ENCODE results near the gene CAPN1.
A peak's percentile ranks its signal among the peaks of the same experiment; 100 is the strongest.

CAPN1 gene

DNA sequence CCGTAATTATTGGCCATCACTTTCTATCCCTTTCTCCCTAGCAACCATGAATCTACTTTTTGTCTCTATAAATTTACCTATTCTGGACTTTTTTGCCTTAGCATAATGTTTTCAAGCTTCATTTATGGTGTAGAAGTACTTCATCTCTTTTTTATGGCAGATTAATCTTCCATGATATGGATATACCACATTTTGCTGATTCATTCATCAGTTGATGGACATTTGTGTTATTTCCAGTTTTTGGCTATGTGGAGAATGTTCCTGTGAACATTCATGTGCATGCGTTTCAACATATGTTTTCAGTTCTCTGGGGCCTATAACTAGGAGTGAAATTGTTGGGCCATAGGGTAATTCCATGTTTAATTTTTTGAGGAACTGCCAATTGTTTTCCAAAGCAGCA, 12.8 kb downstream of the CAPN1 start:
- DNase-seq (ENCODE audit: low read depth), result no peak

DNA sequence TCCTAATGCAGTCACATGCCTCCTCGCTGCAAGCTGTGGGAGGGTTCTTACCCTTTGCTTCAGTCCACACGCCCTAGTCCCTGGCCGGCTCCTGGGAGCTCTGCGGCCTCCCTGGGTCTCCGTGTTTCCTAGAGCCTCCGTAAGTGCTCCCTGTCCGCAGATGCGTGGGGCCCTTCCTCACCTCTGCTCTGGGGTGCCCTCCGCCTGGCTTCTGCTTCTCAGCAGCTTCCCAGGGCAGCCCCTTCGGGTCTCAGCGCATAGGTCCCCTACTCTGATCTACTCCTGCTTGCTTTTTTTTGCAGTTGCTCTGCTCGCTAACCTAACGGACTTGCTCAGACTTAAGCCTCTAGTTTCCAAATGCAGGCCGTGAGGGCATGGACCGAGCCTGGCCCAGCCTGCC, 22.4 kb downstream of the CAPN1 start:
- DNase-seq (ENCODE audit: low read depth), result no peak

DNA sequence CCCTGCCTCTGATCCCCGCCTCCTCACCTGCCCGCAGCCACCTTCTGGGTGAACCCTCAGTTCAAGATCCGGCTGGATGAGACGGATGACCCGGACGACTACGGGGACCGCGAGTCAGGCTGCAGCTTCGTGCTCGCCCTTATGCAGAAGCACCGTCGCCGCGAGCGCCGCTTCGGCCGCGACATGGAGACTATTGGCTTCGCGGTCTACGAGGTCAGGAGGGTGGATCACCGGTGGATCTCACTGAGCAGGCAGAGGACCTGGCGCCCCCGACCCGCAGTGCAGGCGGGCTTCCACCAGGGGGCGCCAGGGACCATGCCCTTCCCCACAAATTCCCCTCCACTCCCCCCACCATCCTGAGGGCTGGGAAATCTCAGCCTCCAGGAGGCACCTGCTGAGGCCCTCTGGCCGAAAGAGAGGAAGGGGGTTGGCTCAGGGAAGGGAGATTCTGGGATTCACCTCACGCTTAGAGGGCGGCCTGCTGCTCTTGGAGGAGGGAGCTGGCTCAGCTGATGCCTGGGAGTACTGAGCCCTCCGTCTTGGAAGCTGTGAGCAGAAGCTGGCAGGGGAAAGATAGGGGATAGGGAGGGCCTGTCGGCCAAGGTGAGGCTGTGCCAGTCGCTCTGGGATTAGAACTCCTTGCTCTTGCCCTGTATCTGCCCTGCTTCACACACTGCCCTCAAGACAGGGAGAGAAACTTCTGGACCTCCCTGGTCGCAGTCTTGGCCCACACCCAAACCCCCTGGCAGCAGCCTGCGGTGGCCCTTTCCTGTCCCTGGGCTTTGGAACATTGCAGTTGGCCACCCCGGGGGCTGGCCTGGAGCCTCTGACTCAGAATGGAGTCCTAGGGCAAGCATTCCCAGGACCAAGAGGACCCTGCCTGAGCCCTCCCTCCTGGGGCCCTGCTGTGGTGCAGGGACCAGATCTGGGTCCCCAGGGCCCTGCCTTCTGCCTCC, 23.2 kb downstream of the CAPN1 start:
- DNase-seq (ENCODE audit: low read depth), result peak; percentile 45

DNA sequence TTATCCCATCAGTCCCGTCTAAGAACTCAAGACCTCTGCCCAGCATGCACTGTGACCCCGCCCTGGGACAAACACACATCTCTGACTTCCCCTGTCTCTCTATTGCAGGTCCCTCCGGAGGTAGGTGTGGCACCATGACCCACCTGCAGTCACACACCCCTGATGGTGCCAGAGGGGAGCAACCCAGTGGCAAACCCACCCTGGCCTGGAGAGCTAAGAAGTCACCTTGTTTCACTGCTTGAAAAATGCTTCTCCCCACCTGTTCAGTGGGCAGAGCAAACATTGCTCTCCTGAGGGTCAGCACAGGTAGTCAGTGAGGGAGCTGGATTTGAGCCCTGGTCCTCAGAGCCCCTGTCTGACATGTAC, 23.9 kb downstream of the CAPN1 start:
- no peak for DNase-seq (ENCODE audit: low read depth)

DNA sequence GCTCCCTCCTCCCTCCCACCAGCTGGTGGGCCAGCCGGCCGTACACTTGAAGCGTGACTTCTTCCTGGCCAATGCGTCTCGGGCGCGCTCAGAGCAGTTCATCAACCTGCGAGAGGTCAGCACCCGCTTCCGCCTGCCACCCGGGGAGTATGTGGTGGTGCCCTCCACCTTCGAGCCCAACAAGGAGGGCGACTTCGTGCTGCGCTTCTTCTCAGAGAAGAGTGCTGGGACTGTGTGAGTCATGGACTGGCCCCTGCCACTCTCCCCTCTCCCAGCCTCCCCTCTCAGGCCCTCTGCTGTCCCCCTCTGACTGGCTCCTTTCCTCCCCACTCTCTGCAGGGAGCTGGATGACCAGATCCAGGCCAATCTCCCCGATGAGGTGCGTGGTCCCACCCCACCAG, 24.7 kb downstream of the CAPN1 start:
- DNase-seq (ENCODE audit: low read depth), result no peak

DNA sequence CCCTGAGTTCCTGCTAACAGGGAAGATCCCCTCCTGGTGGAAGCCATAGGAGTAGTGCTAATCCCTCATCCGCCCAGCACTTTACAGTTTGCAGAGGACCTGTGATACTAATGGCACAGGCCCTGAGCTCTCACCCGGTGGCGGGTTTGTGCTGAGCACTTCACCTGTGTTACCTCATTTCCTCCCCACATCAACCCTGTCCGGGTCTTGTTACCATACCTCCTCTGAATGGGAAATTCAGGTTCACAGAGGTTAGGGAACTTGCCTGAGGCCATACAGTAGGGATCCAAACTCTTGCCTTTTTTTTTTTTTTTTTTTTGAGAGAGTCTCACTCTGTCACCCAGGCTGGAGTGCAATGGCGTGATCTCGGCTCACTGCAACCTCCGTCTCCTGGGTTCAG, 25.2 kb downstream of the CAPN1 start:
- DNase-seq (ENCODE audit: low read depth), result no peak

DNA sequence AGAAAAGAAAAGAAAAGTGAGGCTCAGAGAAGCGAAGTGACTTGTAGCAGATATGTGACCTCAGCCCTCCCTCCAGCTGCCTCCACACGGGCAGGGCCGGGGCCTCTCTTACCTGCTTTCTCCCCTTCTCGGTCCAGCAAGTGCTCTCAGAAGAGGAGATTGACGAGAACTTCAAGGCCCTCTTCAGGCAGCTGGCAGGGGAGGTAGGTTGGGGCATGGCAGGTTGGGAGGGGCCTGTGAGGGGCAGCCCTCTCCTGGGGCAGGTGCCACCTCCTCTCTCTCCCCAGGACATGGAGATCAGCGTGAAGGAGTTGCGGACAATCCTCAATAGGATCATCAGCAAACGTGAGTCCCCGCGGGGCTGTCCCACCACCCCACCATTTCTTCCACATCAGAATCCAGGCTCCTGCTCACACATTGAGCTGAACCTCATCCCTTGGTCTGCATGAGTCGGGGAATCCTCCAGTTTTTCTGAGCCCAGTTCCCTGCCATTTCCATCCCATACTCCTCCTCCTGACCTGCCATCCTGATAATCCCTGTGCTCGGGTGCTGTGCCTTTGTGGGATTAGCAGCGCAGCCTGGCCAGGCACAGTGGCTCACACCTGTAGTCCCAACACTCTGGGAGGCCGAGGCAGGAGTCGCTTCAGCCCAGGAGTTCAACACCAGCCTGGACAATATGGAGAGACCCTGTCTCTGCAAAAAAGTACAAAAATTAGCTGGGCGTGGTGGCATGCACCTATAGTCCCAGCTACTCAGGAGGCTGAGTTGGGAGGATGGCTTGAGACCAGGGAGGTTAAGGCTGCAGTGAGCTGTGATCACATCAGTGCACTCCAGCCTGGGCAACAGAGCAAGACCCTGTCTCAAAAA, 26.4 kb downstream of the CAPN1 start:
- DNase-seq (ENCODE audit: low read depth), result no peak

DNA sequence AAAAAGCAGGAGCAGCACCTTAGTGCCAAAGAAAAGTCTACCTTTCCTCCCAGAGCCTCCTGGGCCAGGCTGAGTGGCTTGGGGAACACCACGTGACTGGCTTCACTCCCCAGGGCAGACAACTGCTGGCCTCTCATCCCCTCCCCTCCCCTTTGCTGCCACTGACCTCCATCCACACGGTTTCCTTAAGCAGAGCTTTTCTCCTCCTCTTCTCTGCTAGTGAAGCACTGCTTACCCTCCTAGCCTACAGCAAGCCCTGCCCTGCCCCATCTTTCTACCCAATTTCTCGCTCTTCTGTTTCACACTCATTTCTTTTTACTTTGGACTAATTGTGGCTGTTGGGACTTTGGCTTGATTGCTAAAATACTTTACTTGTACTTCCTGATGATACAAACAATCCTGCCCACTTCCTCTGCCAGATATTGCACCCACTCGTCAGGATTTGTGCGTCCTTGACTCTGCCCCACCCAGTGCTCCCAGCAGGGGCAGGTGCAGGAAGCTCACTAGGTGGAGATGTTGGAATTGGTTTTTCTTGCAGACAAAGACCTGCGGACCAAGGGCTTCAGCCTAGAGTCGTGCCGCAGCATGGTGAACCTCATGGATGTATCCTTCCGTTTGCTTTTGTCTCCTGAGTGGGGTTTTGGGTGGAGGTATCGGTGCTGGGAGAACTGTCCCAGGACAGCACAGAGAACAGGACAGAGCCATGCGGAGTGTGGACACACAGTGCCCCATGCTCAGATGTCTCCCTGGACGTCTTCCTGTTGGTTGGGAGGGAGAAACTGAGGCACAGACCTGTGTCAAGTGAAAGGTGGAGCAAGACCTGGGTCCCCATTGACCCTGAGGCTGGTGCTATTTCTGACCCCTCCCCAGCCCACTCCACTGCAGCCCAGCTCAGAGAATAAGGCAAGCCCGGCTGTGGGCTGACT, 27.3 kb downstream of the CAPN1 start:
- no peak for DNase-seq (ENCODE audit: low read depth)

DNA sequence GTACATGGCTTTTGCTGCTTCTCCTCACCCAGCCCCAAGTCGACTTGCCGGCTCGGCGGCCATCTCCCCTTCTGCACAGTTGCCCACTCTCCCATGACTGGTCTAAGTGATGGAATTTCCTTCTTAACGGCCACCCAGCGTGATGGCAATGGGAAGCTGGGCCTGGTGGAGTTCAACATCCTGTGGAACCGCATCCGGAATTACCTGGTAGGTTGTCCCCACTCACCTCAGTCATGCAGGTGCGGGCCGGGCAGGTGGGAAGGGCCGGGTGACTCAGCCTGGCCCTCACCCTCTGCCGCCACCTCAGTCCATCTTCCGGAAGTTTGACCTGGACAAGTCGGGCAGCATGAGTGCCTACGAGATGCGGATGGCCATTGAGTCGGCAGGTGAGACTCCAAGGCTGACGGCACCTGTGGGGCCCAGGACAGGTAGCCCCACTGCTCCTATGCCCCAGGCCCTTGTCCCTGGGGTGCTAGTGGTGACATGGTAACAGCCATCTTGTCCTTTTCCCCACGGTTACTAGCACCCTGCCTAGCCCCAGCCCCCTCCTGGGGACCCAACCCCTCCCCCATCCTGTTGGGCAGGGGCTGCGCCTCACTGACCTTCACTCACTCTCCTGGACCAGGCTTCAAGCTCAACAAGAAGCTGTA, 28.1 kb downstream of the CAPN1 start:
- DNase-seq (ENCODE audit: low read depth), result no peak

DNA sequence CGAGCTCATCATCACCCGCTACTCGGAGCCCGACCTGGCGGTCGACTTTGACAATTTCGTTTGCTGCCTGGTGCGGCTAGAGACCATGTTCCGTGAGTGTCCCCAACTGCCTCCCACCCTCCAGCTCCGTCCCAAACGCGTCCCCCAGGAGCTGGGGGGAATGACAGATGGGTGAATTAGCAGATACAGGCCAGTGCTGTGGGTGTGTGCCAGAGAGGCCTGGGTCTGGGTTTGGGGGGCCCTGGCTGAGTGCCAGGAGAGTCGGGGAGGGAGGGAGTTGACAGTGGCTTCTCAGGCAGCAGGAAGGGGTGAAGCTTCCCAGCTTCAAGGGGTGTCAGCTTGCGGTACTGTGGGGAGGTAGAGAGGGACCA, 28.6 kb downstream of the CAPN1 start:
- DNase-seq (ENCODE audit: low read depth), result no peak

DNA sequence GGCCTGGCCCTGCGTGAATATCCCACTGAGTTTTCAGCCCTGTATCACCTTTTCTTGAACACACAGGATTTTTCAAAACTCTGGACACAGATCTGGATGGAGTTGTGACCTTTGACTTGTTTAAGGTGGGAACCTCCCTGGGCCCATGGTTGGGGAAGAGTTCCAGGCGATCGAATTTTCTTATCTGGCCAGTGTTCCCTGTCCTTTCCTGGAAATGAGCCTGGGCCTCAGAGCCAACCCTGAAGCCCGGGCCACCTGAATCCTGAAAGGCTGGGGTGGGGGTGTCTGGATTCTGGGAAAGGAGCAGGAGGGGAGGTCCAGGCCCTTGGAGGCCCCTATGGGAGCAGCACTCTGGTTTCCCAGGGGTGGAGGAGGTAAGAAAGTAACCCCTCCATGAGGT, 29.0 kb downstream of the CAPN1 start:
- DNase-seq (ENCODE audit: low read depth), result no peak

DNA sequence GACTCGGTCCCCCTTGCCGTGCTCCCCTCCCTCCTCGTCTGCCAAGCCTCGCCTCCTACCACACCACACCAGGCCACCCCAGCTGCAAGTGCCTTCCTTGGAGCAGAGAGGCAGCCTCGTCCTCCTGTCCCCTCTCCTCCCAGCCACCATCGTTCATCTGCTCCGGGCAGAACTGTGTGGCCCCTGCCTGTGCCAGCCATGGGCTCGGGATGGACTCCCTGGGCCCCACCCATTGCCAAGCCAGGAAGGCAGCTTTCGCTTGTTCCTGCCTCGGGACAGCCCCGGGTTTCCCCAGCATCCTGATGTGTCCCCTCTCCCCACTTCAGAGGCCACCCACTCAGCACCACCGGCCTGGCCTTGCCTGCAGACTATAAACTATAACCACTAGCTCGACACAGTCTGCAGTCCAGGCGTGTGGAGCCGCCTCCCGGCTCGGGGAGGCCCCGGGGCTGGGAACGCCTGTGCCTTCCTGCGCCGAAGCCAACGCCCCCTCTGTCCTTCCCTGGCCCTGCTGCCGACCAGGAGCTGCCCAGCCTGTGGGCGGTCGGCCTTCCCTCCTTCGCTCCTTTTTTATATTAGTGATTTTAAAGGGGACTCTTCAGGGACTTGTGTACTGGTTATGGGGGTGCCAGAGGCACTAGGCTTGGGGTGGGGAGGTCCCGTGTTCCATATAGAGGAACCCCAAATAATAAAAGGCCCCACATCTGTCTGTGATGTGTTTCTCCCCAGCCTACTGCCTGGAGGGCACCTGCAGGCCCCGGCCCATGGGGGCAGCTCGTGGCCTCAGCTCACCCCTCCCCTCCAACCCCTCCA, 29.8 kb downstream of the CAPN1 start:
- DNase-seq (ENCODE audit: low read depth), result no peak

DNA sequence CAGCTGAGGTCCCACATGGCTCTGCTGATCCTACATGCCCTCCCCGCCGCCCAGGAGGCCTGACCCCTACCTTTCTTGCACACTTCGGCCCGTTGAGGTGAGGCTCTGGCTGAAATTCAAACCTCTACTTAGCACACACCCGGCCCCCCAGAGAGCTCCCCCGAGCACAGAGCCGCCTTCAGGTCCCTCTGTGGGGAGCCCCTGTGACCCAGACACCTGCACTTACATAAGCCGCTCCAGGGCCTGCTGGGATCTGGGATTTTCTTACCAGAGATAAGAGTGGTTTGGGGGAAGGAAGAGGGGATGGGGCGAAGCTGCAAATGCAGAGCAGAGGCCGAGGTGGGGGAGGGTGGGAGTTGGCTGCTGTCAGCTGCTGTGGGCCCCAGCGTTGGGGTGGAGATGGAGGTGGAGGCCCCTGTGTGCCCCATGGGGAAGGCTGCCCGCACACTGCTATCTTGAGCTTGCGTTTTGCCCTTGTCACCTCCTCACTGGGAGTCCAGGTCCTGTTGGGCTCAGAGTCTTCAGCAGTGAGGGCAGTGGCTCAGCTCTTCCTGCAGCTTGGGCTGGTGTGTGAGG, 30.6 kb downstream of the CAPN1 start:
- no peak for DNase-seq (ENCODE audit: low read depth)

DNA sequence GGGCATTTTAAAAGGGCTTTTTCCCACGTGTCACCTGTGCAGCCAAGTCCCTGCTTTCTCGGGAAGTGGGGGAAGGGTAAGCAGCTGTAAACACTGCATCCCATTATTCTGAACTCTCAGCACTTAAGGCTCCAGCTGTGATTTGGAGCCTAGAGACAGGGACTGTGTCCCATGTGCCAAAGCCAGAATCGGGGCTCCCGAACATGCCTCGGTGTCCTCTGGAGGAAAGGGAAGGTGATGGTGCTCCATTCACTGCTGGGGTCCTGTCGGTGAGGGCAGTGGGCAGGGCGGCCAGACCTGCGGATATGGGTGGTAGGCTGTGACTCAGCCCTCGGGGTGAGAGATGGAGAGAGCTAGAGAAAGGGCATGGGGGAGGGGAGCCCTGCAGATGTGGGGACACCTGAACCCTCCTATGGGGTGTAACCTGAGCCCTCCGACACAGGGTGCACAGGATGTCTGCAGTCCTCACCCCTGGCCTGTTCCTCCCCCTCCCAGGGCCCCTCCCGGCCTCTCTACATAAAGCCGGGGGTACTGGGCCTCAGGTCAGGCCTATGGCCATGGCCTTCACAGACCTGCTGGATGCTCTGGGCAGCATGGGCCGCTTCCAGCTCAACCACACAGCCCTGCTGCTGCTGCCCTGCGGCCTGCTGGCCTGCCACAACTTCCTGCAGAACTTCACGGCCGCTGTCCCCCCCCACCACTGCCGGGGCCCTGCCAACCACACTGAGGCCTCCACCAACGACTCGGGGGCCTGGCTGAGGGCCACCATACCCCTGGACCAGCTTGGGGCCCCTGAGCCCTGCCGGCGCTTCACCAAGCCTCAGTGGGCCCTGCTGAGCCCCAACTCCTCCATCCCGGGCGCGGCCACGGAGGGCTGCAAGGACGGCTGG, 31.8 kb downstream of the CAPN1 start:
- peak; percentile 16 for DNase-seq (ENCODE audit: low read depth)

DNA sequence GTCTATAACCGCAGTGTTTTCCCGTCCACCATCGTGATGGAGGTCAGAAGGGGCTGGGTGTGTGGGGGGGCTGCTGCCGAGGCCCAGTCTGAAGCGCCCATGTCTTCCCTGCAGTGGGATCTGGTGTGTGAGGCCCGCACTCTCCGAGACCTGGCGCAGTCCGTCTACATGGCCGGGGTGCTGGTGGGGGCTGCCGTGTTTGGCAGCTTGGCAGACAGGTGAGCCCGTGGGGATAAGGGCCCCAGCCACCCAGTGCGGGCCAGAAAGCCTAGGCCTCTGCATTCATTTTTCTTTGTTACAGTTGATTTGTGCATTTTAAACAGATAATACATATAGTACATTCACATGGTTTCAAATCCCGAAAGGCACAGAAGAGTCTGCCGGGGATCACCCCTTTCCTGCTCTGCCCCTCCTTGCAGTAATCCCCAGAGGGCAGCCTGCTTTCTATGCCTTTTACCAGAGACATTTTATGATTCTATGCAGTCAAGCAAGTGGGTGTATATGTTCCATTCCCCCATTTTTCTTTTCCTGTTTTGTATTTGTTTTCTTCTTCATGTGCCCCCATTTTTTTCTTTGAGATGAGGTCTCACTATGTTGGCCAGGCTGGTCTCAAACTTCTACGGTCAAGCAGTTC, 32.6 kb downstream of the CAPN1 start:
- no peak for DNase-seq (ENCODE audit: low read depth)

DNA sequence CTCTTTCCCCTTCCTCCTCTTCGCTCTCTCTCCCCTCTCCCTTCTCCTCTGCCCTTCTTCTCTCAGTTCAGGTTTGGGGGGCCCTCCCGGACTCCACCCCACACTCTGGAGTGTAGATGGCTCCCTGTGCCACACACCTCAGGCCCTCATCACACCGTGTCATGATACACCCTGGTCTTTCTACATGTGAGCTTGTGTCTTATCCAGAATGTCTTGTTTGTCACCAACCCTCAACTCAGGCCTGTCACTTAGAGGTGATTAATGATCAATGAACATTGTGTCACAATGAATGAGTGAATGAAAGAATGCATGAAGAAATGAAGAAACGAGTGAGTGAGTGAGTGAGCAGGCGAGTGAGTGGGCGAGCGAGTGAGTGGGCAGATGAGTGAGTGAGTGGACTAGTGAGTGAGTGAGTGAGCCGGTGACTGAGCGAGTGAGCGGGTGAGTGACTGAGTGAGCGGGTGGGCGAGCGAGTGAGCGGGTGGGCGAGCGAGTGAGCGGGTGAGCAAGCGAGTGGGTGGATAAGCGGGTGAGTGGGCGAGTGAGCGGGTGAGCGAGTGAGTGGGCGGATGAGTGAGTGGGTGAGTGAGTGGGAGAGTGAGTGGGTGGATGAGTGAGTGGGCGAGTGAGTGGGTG, 33.8 kb downstream of the CAPN1 start:
- no peak for DNase-seq (ENCODE audit: low read depth)

DNA sequence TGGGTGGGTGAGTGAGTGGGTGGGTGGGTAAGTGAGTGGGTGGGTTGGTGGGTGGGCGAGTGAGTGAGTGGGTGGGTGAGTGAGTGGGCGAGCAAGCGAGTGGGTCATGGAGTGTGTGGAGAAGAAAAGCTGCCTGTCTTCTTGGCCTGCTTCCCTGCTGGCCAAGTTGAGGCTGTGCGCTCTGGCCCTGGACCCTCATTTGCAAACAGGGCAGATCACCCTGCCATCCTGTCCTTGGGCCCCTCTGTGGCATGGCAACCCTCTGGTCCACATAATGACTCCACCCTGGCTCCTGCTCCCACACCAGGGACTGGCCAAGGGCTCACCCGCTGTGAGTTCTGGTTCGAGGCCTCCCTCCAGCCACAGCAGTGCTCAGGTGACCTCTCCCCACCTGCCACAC, 35.1 kb downstream of the CAPN1 start:
- DNase-seq (ENCODE audit: low read depth), result peak; percentile 17

Measured in ELR (cell line).